GM23338 (cell line): ENCODE measurements around the gene MAOB. TPM values are rescaled to one million over a fixed set of nuclear protein-coding genes. Genes with fewer than 3 reads are reported as not detected.

ENCODE experiments used
- ATAC-seq: fragments of 200-7000 bp; cut with Tn5 transposase; 3 replicates; pipeline ENCODE4 v1.9.1; 2020
- DNase-seq: peaks from one replicate; pipeline ENCODE4 v3.0.0-alpha.2; 2015; ENCODE audit warnings: low spot score
- H2AFZ ChIP-seq: fragments of 200-600 bp; sonication (generic); 2 replicates; pipeline ENCODE4 v1.8.0; 2016; ENCODE audit warnings: antibody characterized with exemption, mild to moderate bottlenecking, moderate library complexity
- H3F3A ChIP-seq: fragments of 200-600 bp; sonication (generic); replicated peaks from 2 replicates; pipeline ENCODE4 v1.8.0; 2017; ENCODE audit warnings: antibody characterized with exemption, mixed run types, low read depth
- H3K27ac ChIP-seq: fragments of 200-600 bp; sonication (generic); 2 replicates; pipeline ENCODE4 v1.6.1; 2016; ENCODE audit warnings: low read depth
- H3K27me3 ChIP-seq: fragments of 200-600 bp; sonication (generic); 2 replicates; pipeline ENCODE4 v1.8.0; 2016; ENCODE audit warnings: mild to moderate bottlenecking, mixed run types, moderate library complexity; ENCODE audit not compliant: insufficient read depth
- H3K36me3 ChIP-seq: fragments of 200-600 bp; sonication (generic); 2 replicates; pipeline ENCODE4 v1.8.0; 2016; ENCODE audit warnings: mild to moderate bottlenecking; ENCODE audit not compliant: insufficient read depth
- H3K4me1 ChIP-seq: fragments of 200-600 bp; sonication (generic); 2 replicates; pipeline ENCODE4 v1.8.0; 2016; ENCODE audit warnings: mild to moderate bottlenecking, moderate library complexity; ENCODE audit not compliant: insufficient read depth
- H3K4me2 ChIP-seq: fragments of 200-600 bp; sonication (generic); 2 replicates; pipeline ENCODE4 v1.7.1; 2017; ENCODE audit warnings: mixed run types
- H3K4me3 ChIP-seq: fragments of 200-600 bp; sonication (generic); 2 replicates; pipeline ENCODE4 v1.6.1; 2016; ENCODE audit warnings: mixed run types
- H3K79me2 ChIP-seq: fragments of 200-600 bp; sonication (generic); replicated peaks from 2 replicates; pipeline ENCODE4 v1.8.0; 2017; ENCODE audit warnings: mild to moderate bottlenecking; ENCODE audit not compliant: insufficient read depth
- H3K9me2 ChIP-seq: fragments of 200-600 bp; sonication (generic); 2 replicates; pipeline ENCODE4 v1.8.0; 2017; ENCODE audit not compliant: insufficient read depth
- H4K20me1 ChIP-seq: fragments of 200-600 bp; sonication (generic); replicated peaks from 2 replicates; pipeline ENCODE4 v1.8.0; 2017; ENCODE audit warnings: mild to moderate bottlenecking; ENCODE audit not compliant: insufficient read depth
- H3K27ac Mint-ChIP-seq: 2 replicates; pipeline ENCODE4 v1.8.0; 2020; ENCODE audit warnings: inconsistent platforms, mild to moderate bottlenecking, moderate library complexity, mixed read lengths
- H3K27me3 Mint-ChIP-seq: 3 replicates; pipeline ENCODE4 v1.8.0; 2022; ENCODE audit warnings: low read depth, mild to moderate bottlenecking, moderate library complexity, mixed read lengths, inconsistent platforms; ENCODE audit not compliant: insufficient read depth, poor library complexity
- H3K36me3 Mint-ChIP-seq: 3 replicates; pipeline ENCODE4 v1.8.0; 2021; ENCODE audit warnings: low read depth, mild to moderate bottlenecking, inconsistent platforms, moderate library complexity, mixed read lengths
- H3K4me1 Mint-ChIP-seq: 3 replicates; pipeline ENCODE4 v1.8.0; 2020; ENCODE audit warnings: mild to moderate bottlenecking, inconsistent platforms, mixed read lengths
- H3K4me3 Mint-ChIP-seq: 3 replicates; pipeline ENCODE4 v1.8.0; 2021; ENCODE audit warnings: moderate library complexity, mild to moderate bottlenecking, inconsistent platforms, mixed read lengths
- H3K9me3 Mint-ChIP-seq: 3 replicates; pipeline ENCODE4 v1.8.0; 2020; ENCODE audit warnings: moderate library complexity, mild to moderate bottlenecking, inconsistent platforms, mixed read lengths
- CREB1 ChIP-seq: fragments of 250-450 bp; sonication (Bioruptor Pico); IDR thresholded peaks from 2 replicates; pipeline ENCODE4 v1.5.0; 2020; ENCODE audit warnings: low read depth, mild to moderate bottlenecking, moderate library complexity
- JUNB ChIP-seq: IDR thresholded peaks from one replicate; pipeline ENCODE4 v1.6.1; 2016; ENCODE audit warnings: antibody characterized with exemption; ENCODE audit not compliant: unreplicated experiment
- NANOG ChIP-seq: IDR thresholded peaks from 2 replicates; pipeline ENCODE4 v1.6.1; 2016; ENCODE audit warnings: antibody characterized with exemption, borderline replicate concordance
- polyA plus RNA-seq: library from polyadenylated mRNA; unstranded; fragments of >200 nt; fragmentation: Nextera tagmentation; extraction: Ambion mirVana; gene quantifications from 2 replicates; pipeline ENCODE4 v1.2.1, GENCODE V29; 2016
- total RNA-seq: library from RNA; depleted of rRNA; stranded (reverse); fragments of >200 nt; shearing (Covaris generic); gene quantifications from 2 replicates; pipeline ENCODE4 v1.2.3, GENCODE V29; 2014
- TF ChIP-seq, protein P1 (sequence below): fragments of 250-450 bp; sonication (Bioruptor Pico); IDR thresholded peaks from 2 replicates; pipeline ENCODE4 v1.5.0; 2020; ENCODE audit warnings: mild to moderate bottlenecking, moderate library complexity

The MAOB gene
- total and polyA plus RNA-seq, 2 experiments from 2014 or later, result 1.0 to 1.3 TPM

DNA sequence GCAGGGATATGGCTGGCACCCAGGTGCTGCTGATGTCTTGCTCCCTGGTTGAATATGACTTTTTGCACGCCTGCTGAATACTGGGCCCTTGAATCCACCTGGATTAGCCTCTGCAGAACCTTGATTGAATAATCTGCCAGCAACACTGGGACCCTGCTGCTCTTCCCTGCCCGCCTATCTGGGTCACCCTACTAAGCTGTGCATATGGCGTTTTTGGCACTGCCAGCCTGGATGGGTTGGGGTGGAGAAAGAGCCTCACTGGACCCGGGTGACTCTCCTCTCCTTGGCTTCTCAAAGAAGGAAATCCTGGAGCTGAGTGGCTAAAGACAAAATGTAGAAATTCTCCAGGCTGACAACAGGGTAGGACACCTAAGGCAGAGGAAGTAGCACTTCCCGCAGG is 126.2 kb downstream of the MAOB start (continued):
- TF ChIP-seq, protein P1, sequence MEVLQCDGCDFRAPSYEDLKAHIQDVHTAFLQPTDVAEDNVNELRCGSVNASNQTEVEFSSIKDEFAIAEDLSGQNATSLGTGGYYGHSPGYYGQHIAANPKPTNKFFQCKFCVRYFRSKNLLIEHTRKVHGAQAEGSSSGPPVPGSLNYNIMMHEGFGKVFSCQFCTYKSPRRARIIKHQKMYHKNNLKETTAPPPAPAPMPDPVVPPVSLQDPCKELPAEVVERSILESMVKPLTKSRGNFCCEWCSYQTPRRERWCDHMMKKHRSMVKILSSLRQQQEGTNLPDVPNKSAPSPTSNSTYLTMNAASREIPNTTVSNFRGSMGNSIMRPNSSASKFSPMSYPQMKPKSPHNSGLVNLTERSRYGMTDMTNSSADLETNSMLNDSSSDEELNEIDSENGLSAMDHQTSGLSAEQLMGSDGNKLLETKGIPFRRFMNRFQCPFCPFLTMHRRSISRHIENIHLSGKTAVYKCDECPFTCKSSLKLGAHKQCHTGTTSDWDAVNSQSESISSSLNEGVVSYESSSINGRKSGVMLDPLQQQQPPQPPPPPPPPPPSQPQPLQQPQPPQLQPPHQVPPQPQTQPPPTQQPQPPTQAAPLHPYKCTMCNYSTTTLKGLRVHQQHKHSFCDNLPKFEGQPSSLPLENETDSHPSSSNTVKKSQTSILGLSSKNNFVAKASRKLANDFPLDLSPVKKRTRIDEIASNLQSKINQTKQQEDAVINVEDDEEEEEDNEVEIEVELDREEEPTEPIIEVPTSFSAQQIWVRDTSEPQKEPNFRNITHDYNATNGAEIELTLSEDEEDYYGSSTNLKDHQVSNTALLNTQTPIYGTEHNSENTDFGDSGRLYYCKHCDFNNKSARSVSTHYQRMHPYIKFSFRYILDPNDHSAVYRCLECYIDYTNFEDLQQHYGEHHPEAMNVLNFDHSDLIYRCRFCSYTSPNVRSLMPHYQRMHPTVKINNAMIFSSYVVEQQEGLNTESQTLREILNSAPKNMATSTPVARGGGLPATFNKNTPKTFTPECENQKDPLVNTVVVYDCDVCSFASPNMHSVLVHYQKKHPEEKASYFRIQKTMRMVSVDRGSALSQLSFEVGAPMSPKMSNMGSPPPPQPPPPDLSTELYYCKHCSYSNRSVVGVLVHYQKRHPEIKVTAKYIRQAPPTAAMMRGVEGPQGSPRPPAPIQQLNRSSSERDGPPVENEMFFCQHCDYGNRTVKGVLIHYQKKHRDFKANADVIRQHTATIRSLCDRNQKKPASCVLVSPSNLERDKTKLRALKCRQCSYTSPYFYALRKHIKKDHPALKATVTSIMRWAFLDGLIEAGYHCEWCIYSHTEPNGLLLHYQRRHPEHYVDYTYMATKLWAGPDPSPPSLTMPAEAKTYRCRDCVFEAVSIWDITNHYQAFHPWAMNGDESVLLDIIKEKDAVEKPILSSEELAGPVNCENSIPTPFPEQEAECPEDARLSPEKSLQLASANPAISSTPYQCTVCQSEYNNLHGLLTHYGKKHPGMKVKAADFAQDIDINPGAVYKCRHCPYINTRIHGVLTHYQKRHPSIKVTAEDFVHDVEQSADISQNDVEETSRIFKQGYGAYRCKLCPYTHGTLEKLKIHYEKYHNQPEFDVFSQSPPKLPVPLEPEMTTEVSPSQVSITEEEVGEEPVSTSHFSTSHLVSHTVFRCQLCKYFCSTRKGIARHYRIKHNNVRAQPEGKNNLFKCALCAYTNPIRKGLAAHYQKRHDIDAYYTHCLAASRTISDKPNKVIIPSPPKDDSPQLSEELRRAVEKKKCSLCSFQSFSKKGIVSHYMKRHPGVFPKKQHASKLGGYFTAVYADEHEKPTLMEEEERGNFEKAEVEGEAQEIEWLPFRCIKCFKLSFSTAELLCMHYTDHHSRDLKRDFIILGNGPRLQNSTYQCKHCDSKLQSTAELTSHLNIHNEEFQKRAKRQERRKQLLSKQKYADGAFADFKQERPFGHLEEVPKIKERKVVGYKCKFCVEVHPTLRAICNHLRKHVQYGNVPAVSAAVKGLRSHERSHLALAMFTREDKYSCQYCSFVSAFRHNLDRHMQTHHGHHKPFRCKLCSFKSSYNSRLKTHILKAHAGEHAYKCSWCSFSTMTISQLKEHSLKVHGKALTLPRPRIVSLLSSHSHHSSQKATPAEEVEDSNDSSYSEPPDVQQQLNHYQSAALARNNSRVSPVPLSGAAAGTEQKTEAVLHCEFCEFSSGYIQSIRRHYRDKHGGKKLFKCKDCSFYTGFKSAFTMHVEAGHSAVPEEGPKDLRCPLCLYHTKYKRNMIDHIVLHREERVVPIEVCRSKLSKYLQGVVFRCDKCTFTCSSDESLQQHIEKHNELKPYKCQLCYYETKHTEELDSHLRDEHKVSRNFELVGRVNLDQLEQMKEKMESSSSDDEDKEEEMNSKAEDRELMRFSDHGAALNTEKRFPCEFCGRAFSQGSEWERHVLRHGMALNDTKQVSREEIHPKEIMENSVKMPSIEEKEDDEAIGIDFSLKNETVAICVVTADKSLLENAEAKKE (CRISPR knock-in tag), result no peak
- TF ChIP-seq CREB1 (CRISPR knock-in tag) (no peak), NANOG (no peak)

DNA sequence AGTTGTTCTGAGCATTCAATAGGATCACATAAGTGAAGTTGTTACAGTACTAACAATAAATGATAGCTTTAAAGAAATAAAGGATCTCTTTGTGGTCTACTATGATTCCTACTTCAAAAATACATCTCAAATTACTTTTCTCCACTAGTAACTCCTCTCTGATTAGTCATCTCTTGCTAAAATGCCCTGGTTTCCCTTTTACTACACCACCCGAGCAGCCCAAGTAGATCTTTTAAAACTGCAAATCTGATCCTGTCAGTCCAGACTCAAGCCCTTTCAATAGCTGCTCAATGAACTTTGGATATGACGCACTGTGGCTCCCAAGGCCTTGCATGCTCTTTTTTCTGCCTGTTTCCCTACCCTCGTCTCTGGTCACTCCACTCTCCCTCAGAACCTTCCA is 128.6 kb downstream of the MAOB start:
- H3K9me3 Mint-ChIP-seq, result no peaks in the 10 kb centered on the region
- Histone ChIP-seq H3K4me2 (no peak overlapping the region), H3K27me3 (no peaks in the 10 kb centered on the region), H3K79me2 (no peaks in the 10 kb centered on the region), H3K4me1 (no peaks in the 10 kb centered on the region), H3K4me3 (no peak overlapping the region), H3K9me2 (no peaks in the 10 kb centered on the region), H2AFZ (no peak overlapping the region), H3K36me3 (no peaks in the 10 kb centered on the region), H3K27ac (no peak overlapping the region), H3F3A (no peaks in the 10 kb centered on the region), H4K20me1 (no peaks in the 10 kb centered on the region)
- DNase-seq (no peak), ATAC-seq (no peak)
- H3K4me3 Mint-ChIP-seq, result no peak overlapping the region
- H3K4me1 Mint-ChIP-seq, result no peaks in the 10 kb centered on the region
- no peaks in the 10 kb centered on the region for H3K36me3 Mint-ChIP-seq
- H3K27ac Mint-ChIP-seq, result no peak overlapping the region
- TF ChIP-seq JUNB (no peak), CREB1 (CRISPR knock-in tag) (no peak)
- peaks cover 3% of the 10 kb centered on the region for H3K27me3 Mint-ChIP-seq

DNA sequence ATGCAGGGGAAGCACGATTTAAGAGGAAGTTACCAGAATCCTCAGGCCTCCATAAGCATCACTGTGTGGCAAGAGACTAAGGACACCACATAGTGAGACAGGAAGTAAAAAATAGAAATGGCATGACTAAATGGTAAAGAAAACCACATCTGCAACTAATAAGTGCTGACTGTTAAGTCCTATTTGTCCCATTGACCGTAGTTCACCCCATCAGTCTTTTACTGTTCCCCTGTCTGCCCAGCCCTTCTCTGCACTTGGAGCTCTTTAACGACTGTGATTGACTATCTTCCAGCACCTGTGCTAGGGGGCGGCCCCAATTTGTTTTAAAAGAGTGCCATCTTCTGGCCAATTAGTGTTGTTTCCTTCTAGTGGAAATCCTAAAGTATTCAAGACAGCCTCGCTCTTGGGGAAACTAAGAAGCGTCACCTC is 132.0 kb downstream of the MAOB start:
- Mint-ChIP-seq H3K9me3 (no peaks in the 10 kb centered on the region), H3K36me3 (no peaks in the 10 kb centered on the region), H3K4me1 (no peaks in the 10 kb centered on the region), H3K4me3 (no peak overlapping the region), H3K27me3 (peaks cover 2% of the 10 kb centered on the region), H3K27ac (no peak overlapping the region)
- Histone ChIP-seq H4K20me1 (no peaks in the 10 kb centered on the region), H3K79me2 (no peaks in the 10 kb centered on the region), H3K27me3 (no peaks in the 10 kb centered on the region), H2AFZ (no peak overlapping the region), H3K4me3 (no peak overlapping the region), H3F3A (no peaks in the 10 kb centered on the region), H3K9me2 (no peaks in the 10 kb centered on the region), H3K4me1 (no peaks in the 10 kb centered on the region), H3K4me2 (no peak overlapping the region), H3K27ac (no peak overlapping the region), H3K36me3 (no peaks in the 10 kb centered on the region)
- ATAC-seq (peak; percentile 90), DNase-seq (peak; percentile 76)
- no peak for TF ChIP-seq CREB1 (CRISPR knock-in tag)
- TF ChIP-seq, protein P1 (CRISPR knock-in tag), result no peak
